GM19324 (cell line): ENCODE data around the gene NCKAP1.
"Not testable (repeated sequence)": the region's sequence is repeated elsewhere in the genome, so short reads cannot be mapped to it uniquely, and the experiment has no call there.

Experiments used
- ATAC-seq: cut with Tn5 transposase; IDR thresholded peaks from one replicate; pipeline ENCODE4 v1.9.1; 2021; ENCODE audit warnings: mild to moderate bottlenecking, moderate library complexity; ENCODE audit not compliant: unreplicated experiment, low FRiP score

Gene NCKAP1

DNA sequence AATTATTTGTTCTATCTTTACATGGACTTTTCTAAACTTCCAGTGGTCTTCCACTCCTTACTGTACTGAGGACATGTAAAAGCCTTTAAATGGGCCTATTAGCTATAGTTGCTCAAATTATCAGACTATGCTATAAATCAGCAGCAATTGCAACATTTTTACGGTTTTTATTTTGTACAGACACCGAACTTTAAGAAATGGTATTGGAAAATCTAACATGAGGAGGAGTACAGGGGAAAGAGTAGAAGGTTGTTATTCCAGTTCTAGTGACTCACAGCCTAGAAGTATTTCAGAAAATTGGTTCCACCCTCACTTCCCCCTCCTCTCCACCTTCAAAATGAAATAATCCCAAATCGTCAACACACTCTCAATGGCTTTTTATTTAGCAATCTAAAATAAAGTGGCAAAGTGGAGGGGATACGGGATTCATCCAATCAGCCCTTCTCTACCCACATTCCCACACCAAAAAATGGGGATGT lies 1.1 kb downstream of the NCKAP1 start:
- no peak for ATAC-seq

DNA sequence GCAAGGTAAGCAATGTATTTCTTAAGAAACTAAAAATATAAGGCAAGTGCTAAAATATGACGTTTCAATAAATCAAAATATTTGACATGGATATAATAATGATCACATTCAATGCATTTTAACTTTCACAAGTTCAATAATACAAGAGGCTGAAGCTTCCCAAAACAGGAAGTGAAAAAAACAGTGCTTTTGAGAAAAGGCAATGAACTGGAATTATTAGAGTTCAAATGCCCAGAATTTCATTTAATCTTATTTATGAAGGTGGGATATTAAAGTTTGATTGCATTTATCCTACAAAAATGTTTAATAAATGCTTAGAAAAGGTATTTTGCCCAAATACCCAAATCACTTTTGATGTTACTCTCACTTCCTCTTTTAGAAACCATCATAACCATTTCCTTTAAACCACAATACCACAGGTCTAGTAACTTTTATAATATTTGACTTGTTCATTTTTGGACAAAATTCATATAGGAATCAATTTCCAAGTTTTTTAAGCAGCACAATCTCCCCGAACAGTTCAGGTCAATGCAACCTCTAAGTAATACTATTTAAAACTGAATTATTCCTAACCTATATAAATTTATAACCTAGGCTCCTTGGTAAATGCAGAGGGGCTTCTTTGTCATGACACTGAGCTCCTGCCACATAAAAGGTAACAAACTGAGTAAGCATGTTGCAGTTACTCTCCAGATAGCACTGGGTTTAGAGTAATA lies 2.1 kb downstream of the NCKAP1 start:
- peak; percentile 35 for ATAC-seq

DNA sequence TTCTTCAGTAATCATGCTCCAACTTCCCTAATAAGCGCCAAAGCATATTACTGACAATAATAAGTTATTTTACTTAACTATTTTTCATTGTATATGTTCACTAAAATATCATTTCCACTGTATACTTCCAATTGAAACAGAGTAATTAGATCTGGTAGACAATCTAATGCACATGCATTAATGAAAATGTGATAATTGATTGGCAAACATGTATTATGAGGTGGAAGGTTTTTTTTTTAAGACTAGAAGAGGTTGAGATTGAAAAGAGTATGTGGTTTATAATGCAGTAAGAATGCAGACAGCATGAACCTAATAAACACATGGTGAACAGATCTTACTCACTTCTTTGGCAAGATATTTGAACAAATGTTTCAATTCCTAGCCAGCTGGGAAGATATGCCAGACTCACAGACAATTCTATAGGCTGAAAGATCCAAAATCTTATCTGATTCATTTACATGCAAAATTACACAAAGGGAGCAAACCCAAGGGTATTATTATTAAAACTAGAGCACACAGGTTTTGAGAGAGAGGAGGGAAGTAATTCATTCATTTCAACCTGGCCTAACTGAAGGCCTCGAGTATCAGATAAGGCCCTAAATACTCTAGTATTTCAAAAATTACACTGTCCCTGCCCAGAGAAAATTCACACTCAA lies 2.8 kb downstream of the NCKAP1 start:
- ATAC-seq: no peak

DNA sequence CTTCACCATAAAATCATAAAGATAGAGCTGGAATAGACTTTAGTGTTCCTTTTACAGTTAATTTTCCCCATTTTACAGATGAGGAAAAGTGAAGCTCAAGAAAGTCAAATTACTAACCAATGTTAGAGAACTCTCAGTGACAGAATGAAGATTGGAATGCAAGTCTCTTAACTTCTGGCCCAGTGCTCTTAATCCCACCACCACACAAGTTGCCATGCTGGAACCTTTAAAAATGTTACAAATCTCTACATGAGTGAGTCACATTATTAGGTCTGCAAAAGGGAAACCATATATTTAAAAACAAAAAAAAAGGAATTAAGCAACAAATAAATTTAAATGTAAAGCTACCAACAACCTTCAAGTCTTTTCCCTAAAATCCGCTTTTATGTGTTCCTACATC lies 3.5 kb downstream of the NCKAP1 start:
- no peak for ATAC-seq

DNA sequence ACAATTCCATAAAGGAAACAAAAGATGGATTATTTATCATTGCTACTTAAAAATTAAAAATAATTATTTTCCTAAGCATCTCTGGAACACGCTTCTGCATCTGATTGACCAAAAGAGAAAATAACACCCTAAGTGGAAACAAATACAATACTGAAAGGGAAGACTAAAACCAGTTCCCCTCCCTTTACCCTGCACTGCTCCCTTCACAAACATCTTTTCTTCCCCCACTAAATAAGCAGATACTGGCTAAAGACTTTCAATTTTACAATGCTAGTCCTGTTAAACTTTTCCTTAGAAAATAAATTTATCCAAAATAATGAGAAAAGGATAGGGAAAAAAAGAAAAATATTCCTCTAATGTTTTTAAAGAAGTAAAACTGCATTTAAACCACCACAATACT lies 4.3 kb downstream of the NCKAP1 start:
- no peak for ATAC-seq

DNA sequence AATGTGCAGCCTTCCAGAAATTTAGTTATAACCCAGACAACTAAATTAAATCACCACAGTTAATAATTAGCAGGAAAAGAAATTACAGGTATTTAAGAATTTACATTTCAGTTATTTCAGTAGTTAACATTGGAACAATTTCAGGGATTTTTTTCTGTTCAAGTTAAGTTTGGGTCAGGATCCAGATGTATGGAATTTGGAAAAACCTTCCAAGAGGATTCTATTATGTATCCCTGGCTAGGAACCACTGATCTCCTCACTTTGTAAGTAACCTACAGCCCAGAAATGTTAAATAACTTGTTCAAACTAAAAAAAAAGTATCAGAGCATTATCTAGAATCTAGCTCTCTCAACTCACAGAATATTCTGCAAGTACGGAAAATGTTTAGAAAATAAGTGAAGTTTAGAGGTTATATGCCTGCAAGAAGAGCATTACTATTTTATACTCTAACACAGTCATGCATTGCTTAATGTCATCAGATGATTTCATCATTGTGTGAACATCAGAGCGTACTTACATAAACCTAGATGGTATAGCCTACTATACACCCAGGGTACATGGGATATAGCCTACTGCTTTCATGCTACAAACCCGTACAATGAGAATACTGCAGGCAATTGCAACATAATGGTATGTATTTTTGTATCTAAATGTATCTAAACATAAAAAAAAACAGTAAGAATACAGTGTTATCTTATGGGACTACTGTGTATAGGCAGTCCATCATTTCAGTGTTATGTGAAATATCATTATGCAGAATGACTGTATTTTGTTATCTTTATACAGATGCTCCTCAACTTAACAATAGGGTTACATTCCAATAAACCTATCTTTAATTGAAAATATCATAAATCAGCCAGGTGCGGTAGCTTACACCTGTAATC lies 6.1 kb downstream of the NCKAP1 start:
- no peak for ATAC-seq

DNA sequence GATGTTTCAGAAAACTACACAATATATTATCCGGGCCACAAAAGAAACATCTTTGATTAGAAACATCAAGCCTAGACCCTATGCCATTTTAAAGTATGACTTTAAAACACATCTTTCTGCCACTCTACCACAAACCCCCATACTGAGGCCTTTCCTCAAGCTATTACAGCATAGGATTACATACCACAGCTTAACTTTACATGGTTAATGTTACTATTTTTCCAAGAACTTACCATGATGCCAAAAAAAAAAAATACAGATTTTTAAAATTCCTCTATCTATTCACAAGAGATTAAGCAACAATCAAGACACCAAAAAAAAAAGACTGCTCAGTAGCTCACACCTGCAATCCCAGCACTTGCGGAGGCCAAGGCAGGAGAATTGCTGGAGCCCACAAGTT lies 9.0 kb downstream of the NCKAP1 start:
- no peak for ATAC-seq

DNA sequence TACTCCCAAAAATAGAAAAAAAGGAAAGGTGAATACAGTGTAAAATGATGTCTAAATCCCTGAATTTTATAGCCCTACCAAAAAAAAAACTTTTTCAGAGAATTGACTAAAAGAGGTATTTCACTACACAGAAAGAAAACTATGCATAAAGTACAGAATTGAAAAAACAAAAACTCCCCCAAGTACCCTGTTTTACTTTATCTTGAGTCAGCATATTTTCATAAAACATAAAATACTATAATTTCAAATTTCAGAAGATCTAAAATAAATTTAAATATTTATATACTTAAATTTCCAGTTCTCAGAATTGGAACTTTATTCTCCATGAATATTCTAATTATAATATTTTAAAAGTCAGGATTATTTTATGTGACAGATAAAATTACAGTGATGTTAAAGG lies 10.1 kb downstream of the NCKAP1 start:
- ATAC-seq: no peak

DNA sequence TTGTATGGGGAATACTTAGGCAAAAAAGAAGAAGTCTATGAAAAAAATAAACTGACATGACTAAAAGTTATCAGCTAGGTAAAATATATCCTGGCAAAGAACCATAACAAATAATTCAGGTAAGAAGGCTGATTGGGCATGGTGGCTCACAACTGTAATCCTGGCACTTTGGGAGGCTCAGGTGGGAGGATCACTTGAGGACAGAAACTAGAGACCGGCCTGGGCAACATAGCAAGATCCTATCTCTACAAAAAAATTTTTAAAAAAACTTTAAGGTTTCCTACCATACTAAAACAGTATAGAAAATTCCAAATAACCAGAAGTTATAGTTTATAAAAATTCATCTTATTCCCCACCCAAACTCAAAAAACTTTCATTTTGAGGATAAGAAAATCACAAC lies 10.8 kb downstream of the NCKAP1 start:
- no peak for ATAC-seq

DNA sequence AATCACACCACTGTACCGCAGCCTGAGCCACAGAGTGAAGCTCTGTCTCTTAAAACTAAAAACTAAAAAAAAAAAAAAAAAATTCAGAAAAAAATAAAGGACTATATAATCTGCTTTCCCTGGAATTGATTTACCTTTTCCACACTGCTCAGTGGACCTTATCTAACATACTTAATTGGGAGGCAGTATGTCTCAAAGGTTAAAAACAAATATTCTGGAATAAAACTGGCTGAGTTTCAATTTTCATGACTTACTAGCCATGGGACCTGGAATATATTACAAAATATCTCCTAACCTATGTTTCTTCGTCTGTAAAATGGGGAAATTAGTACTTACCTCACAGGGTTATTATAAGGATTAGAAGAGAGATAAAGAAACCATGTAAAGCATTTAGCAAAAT lies 11.8 kb downstream of the NCKAP1 start:
- ATAC-seq: no peak

DNA sequence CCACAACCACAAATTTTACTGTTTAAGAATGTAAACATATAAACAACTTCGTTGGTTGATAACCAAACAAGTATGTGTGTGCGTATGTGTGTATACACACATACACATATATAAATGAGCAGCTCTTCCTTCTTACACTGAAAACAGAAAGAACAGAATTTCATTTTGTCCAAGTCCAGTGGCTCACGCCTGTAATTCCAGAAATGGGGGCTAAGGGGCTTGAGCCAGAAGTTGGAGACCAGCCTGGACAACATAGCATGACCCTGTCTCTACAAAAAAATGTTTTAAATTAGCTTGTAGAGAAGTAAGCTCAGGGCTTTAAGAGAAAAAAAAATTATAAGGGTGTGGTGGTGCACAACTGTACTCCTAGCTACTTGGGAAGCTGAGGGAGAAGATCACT lies 12.3 kb downstream of the NCKAP1 start:
- no peak for ATAC-seq

DNA sequence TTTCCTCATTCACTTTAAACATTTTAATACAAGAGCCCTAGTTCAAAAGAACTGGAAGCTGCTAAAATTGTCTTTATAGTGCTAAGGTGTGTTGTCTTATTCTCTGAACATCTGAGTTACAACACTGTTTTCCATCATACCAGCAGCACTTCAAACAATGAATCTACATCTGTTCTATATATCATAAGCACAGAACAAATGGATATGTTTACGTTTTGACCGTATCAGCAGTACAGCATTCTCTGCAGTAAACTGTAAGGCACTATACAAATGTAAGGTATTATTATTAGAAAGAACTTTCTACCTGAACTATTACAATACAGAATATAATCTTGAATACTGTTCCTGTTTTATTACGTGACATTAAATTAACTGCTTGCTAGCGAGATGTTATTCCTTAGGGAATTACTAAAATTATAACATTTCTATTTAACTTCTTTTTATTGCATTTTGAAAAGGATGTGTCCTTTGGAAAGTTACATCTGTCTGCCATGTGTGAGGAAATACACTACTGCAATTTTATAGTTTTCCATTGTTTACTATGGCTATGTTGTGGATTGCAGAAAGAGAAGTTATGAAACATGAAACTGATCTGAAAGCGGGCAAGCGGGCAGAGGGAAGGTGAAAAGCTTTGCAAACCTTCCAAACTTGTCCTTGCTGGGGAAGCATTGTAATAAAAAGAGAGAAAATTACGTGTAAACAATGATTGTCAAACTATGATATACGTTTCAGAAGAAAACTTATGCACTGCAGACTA lies 13.7 kb downstream of the NCKAP1 start:
- no peak for ATAC-seq

DNA sequence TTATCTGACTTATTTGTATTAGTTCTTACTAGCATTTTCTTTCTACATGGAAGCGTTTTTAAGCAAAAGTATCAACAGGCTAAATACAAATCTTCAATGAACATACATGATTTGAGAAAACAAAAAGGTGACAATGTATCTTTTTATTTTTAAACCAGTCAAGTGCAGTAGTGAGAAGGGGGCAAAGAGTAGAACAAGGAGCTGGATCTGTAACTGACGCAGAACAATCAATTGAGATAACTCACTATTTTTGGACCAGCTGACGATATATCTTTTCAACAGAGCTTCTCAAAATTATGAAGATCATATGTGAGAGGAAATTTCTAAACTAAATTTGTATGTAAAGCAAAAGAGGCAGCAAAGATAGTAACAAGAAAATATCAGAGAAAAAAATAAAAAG lies 15.5 kb downstream of the NCKAP1 start:
- ATAC-seq: no peak

DNA sequence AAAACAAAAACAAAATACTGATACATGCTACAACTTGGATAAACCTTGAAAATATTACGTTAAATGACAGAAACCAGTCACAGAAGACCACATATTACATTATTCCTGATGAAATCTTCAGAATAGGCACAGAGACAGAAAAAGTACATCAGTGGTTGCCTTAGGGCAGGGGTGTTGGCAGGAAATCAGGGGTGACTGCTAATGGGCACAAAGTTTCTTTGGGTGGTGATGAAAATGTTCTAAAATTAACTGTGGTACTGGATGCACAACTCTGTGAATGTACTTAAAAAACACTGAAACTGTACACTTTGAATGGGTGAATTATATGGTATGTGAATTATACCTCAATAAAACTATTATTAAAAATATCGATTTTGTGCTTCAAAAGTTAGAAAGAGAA lies 16.6 kb downstream of the NCKAP1 start:
- no peak for ATAC-seq

DNA sequence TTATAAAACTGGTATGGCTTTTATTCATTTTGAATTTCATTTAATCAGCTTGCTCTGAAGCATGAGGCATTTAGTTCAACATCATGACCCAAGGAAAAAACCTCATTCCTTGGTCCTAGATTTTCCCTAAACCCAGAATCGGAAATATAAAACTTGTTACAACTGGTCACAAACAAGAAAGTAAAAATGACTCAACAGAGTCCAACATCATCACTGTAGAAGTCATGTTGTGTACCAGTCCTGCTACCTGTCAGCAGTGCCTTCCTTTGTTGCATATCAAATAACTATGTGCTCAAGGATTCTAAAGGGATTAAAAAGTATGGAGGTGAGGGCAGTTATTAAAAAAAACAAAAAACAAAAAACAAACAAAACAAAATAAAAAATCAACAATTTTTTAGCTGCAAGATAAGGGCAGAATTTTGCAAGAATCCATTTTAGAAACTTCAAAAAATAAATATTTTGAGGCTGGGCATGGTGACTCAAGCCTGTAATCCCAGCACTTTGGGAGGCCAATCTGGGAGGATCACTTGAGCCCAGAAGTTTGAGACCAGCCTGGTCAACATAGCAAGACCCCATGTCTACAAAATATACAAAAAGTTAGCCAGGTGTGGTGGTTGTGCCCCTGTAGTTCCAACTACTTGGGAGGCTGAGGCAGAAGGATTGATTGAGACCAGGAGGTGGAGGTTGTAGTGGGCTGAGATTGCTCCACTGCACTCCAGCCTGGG lies 18.4 kb downstream of the NCKAP1 start:
- ATAC-seq: no peak

DNA sequence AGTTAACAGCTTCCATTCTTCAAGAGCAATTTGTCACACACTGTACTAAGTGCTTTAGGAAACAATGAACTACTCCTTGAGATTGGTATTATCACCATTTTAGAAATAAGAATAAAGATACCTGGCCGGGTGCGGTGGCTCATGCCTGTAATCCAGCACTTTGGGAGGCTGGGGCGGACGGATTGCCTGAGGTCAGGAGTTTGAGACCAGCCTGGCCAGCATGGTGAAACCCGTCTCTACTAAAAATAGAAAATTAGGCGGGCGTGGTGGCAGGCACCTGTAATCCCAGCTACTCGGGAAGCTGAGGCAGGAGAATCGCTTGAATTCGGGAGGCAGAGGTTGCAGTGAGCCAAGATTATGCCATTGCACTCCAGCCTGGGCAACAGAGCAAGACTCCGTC lies 20.4 kb downstream of the NCKAP1 start:
- not testable (repeated sequence) for ATAC-seq

DNA sequence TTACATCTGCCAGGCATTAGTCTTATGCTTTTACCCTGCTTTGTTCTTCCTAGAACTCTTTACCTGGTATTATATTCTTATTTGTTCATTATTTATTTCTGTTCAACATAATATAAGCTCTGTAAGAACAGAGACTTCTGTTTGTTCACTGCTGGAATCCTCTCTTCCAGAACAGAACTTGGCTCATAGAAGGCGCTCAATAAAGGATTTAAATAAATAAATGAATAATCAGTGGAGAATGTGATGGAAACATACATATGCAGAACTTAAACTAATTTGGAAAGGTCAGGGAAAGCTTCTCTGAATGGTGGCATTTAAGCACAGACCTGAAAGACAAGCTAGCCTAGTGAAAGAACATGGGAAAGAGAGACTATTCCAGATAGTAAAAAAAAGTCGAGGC lies 24.3 kb downstream of the NCKAP1 start:
- no peak for ATAC-seq

DNA sequence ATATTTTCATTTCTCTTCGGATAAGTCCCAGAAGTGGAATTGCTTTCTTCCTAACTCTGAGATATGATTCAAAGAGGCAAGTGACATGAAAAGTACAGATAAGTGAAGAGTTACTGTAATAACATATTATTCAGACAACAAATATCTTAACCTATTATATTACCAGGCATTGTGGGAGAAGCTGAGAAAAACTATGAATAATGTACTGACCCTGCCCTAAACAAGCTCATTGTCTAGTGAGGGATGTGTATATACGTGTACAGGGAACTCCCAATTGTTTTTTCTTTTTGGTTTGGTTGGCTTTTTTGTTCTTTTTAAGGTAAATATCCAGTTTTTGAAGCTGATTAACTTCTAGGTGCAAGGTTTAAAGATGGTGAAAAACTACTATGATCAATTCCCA lies 26.5 kb downstream of the NCKAP1 start:
- no peak for ATAC-seq

DNA sequence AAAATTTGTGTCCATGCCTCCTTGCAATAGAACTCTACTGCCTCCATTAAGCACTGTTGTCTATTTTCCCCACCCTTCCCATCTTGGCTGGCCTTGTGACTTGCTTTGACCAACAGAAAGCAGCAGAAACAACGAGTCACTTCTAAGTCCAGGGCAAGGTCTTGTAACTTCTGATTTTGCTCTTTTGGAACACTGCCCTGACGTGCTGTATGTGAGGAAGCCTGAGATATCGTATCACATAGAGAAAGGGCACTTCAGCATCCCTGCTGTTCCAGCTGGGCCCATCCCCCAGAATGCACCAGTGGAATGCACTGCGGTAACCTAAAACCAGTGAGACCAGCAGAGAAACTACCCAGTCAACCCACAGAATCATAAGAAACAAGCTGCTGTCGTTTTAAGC lies 28.1 kb downstream of the NCKAP1 start:
- no peak for ATAC-seq
